ENCODE data around the gene LTBP2. TPM values are rescaled to one million over a fixed set of nuclear protein-coding genes. Genes with fewer than 3 reads are reported as not detected.
A peak's percentile ranks its signal among the peaks of the same experiment; 100 is the strongest.

Gene LTBP2
- total RNA-seq, 1 experiment from 2014 or later = 0.61 TPM

DNA sequence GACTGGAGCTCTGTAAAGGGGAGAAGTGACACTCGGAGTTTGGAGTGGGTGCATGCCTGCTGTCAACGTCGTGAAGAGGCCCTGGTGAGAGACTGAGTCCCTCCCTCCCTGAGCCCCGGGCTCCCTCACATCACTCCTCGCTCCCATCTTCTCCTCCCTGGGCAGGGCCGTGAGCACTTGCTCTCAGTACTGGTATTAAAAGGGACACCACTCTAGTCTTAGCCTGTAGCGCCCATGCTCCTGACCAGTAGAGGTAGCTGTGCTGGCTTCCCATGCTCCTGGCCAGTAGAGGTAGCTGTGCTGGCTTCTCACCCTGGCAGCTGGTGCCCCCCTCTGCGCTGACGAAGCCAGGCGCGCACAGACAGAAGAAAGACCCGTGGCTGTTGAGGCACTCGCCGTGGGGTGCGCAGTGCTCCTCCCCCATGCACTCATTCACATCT is 103.7 kb downstream of the LTBP2 start:
- Histone ChIP-seq H3K27ac (no peak overlapping the region), H3K4me1 (no peaks in the 10 kb centered on the region), H3K27me3 (no peaks in the 10 kb centered on the region), H3K4me3 (no peak overlapping the region), H3K36me3 (no peaks in the 10 kb centered on the region), H3K9me3 (replicated peaks) (no peaks in the 10 kb centered on the region)
- no peak for DNase-seq

DNA sequence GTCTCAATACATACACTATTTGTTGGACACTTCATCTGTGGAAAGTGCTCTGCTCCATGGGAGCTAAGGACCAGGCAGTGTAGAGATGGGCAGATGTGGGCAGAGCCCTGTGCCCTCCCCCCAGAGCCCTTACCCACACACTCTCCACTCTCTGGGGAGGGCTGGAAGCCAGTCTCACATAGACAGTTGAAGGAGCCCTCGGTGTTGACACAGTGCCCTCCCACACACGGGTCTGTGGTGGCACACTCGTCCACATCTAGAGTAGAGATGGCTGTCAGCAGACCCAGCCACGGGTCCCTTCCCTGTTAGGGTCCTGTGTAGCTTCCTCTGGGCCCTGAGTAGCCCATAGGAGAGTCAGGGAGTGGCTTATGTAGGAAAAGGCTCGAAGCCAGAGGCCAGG is 104.2 kb downstream of the LTBP2 start:
- no peak for DNase-seq
- Histone ChIP-seq H3K36me3 (no peaks in the 10 kb centered on the region), H3K4me3 (no peak overlapping the region), H3K27ac (no peak overlapping the region), H3K27me3 (no peaks in the 10 kb centered on the region), H3K9me3 (replicated peaks) (no peaks in the 10 kb centered on the region), H3K4me1 (no peaks in the 10 kb centered on the region)

DNA sequence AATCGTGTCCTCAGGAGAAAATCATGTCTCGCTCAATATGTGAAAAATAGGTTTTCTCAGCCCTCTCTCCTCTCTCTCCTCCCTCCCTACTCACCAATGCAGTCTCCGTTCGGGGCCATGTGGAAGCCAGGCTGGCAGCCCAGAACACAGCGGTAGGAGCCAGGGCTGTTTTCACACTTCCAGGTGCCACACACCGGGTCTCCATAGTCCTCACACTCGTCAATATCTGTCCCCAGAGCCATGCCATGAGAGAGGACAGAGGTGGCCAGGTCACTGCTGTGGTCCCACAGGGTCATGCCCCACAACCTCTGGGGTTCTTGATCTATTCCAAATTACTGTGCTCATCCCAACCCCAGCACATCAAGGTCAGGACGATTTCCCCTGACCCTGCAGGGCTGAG is 105.0 kb downstream of the LTBP2 start:
- no peak for DNase-seq
- Histone ChIP-seq H3K36me3 (no peaks in the 10 kb centered on the region), H3K9me3 (replicated peaks) (no peaks in the 10 kb centered on the region), H3K4me3 (no peak overlapping the region), H3K4me1 (no peaks in the 10 kb centered on the region), H3K27me3 (no peaks in the 10 kb centered on the region), H3K27ac (no peak overlapping the region)

DNA sequence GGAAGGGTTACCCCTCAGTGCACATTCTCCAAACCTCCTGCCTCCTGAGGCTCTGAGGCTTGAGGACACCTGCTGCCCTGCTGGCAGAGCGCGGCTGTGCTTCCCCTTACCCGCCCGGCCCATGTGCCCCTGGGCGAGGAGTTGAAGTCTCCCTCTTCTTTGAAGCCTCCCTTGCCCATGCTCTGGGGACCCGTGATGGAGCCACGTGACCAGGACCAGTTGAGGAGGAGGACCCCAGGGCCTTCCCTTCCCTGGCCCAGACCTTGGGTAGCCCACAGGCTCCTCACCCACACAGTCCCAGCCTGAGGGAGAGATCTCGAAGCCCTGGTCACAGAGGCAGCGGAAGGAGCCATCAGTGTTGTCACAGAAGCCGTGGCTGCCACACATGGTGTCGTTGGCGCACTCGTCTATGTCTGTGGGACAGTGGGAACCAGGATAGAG is 105.6 kb downstream of the LTBP2 start:
- H3K4me3 ChIP-seq = no peak overlapping the region
- no peak overlapping the region for H3K27ac ChIP-seq
- no peaks in the 10 kb centered on the region for H3K27me3 ChIP-seq
- no peaks in the 10 kb centered on the region for H3K4me1 ChIP-seq
- H3K9me3 ChIP-seq (replicated peaks) = no peaks in the 10 kb centered on the region
- H3K36me3 ChIP-seq = no peaks in the 10 kb centered on the region
- no peak for DNase-seq

DNA sequence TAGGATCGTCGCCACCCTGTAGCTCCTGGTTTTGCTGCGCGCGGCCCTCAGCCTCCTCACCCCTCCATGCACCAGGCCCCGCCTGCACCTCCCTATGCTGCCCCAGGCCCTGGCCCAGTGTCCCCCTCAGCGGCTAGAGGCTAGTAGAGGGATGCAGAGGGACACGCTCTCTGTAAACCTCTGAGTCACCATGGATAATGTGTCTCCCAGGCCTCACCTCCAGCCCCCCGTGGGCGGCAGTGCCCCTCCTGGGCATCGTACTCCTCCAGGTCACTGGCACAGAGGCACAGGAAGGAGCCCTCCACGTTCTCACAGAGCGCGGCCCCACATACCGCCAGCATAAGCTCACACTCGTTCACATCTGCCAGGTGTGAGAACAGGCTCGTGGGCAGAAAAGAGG is 106.2 kb downstream of the LTBP2 start:
- no peak overlapping the region for H3K4me3 ChIP-seq
- H3K4me1 ChIP-seq = no peaks in the 10 kb centered on the region
- no peaks in the 10 kb centered on the region for H3K9me3 ChIP-seq (replicated peaks)
- H3K27ac ChIP-seq = no peak overlapping the region
- no peaks in the 10 kb centered on the region for H3K27me3 ChIP-seq
- no peak for DNase-seq
- H3K36me3 ChIP-seq = no peaks in the 10 kb centered on the region

DNA sequence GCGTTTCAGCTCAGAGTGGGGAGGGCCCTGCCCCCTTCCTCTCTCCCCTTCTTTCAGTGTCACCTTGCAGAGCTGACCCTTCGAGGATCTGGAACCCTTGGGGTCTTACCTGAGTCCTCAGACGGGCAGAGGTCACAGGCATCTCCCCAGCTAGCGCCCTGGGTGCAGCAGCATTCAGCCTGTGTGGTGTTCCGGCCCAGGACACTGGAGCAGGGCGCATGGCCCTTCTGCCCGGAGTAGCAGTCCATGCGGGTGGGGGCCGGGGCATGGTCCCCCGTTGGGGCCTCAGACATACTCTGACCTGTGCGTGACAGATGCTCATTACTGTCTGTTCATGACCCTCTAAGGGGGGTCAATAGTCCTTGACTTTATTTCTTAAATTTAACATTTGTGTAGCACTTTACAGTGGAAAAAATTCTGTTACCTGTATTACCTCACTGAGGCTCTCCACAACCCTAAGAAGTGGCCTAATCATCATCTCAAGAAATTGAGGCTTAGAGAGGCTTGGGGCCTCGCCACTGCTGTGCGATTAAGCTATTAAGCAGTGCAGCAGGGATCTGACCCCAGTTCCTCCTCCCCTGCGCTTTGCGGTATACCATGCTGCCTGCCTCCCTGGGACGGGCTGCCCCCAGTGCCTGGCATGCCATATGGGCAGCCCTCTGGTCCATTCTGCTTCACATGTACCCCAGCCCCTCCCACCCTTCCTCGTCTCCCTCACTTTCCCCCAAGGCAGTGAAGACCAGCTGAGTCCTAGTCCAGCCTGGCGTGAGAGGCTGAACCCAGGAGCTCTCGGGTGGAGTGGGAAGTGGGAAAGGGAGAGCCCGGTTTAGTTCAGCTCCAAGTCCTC is 106.9 kb downstream of the LTBP2 start:
- no peak for DNase-seq
- Histone ChIP-seq H3K4me1 (no peaks in the 10 kb centered on the region), H3K27ac (no peak overlapping the region), H3K27me3 (no peaks in the 10 kb centered on the region), H3K9me3 (replicated peaks) (no peaks in the 10 kb centered on the region), H3K36me3 (no peaks in the 10 kb centered on the region), H3K4me3 (no peak overlapping the region)

DNA sequence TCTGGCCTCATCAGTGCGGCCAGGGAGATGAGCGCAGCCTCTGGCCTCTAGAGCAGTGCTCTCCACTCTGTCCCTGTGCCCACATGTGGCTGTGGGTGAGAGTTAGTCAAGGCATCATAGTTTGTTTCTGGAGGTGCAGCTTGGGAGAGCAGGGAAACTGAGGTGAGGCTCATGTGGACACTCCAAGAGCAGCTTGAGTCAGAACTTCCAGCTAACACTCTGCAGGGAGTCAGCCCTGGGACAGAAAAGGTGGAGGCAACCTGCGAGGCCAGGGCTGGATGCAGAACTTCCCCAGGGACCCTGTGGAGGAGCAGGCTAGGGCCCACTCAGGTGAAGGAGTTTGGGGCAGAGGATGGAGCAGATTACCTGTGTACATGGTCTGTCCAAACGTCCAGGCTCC is 107.6 kb downstream of the LTBP2 start:
- Histone ChIP-seq H3K4me3 (no peak overlapping the region), H3K27me3 (no peaks in the 10 kb centered on the region), H3K36me3 (no peaks in the 10 kb centered on the region), H3K4me1 (no peaks in the 10 kb centered on the region), H3K27ac (no peak overlapping the region), H3K9me3 (replicated peaks) (no peaks in the 10 kb centered on the region)
- DNase-seq = no peak

DNA sequence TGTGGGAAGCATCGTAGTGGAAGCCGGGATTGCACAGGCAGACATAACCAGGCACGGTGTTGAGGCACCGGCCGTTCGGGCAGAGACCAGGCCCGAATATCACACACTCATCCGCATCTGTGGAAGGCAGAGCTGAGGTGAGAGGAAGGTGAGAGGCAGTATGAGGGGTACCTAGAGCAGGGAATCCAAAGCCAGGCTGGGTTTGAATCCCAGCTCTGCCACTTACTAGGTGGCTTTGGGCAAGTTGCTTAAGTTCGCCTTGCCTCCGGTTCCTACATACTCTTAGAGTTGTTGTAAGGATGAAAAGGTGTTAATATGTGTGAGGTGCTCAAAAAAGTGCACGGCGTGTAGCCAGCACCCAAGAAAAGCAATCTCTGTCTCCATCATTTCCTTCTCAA is 108.1 kb downstream of the LTBP2 start:
- no peaks in the 10 kb centered on the region for H3K27me3 ChIP-seq
- H3K27ac ChIP-seq = no peak overlapping the region
- DNase-seq = no peak
- no peaks in the 10 kb centered on the region for H3K36me3 ChIP-seq
- H3K9me3 ChIP-seq (replicated peaks) = no peaks in the 10 kb centered on the region
- H3K4me3 ChIP-seq = no peak overlapping the region
- no peaks in the 10 kb centered on the region for H3K4me1 ChIP-seq

DNA sequence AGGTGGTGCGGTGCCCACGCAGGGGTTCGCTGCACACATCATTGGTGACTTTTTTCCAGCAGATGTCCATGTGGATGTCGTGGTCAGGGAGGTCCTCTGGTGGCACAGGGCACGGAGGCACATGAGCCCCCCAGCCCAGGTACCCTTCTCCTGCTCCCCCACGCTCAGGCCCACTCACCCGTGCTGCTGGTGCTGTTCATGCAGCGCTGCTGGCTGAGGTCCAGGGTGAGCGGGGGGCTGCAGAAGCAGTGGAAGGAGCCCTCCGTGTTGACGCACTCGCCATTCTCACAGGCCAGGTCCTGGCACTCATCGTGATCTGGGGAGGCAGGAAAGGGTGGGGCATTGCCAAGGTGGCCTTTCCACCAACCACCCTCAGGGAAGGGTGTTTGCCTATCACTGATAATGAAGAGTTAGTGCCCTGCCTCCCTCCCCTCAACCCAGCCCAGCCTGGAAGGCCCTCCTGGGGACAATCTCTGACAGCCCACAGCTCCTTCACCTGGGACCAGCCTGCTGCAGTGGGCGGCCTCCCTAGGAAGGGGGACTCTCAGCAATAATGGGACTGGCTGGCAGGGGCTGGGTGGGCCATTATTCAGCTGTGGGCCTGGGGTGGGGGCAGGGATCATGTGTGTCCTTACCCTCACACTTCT is 108.6 kb downstream of the LTBP2 start:
- Histone ChIP-seq H3K9me3 (replicated peaks) (no peaks in the 10 kb centered on the region), H3K36me3 (no peaks in the 10 kb centered on the region), H3K27ac (no peak overlapping the region), H3K4me3 (no peak overlapping the region), H3K4me1 (no peaks in the 10 kb centered on the region), H3K27me3 (no peaks in the 10 kb centered on the region)
- DNase-seq = no peak

DNA sequence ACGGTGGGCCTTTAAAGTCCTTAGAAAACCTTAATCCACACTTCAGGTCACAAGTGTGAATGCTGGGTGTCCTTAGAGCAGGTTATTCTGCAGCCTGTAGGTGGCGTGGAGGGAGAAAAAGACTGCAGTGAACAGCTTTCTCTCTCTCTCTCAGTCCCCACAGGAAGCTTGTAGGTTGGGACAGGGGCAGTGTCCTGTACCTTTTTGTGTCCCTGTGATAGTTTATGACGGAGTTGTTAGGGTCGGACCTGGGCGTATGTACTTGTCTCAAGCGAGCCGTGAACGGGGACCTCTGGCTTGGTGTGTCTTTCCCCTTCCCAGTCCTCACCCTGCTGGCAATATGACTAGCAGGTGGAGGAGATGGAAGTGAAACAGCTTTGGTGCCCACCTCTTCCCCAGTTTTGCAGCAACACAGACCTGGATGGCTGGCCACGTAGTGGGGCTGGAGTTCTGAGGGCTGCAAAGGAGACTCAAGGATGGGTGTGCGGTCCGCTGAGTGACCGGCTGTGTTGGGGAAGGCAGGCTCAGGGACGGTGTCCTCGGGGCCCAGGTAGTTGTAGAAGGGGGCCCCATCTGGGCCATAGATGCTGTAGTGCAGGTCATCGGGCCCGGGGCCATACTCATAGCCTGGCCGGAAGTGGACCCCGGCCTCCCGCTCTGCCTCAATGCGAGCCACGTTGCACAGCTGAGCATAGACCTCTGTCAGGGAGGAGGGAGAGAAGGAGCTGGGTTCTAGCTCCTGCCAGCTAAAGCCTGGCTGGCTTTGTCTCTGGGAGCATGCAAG is 109.6 kb downstream of the LTBP2 start:
- peak in 1 of 2 experiments; percentile 50 for DNase-seq
- no peak overlapping the region for H3K4me3 ChIP-seq

DNA sequence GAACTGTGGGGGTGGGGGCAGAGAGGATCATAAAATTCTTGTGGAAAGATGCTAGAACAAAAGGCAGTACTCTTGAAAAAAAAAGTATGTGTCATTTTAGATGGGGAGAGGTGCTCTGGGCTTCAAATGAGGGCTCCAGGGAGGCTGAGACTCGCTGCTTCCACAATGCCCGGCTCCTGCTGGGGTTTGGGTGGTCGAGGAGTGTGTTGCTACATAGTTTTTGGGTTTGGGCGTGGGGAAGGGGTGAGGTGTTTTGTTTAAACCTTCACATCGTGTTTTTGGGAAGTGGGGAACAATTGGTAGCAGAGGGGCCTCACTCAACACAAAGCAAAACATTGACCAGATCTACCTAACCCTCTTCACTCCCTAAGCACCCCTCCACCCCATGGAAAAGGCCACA is 110.3 kb downstream of the LTBP2 start:
- Histone ChIP-seq H3K9me3 (replicated peaks) (no peaks in the 10 kb centered on the region), H3K4me1 (no peaks in the 10 kb centered on the region), H3K27me3 (no peaks in the 10 kb centered on the region), H3K36me3 (no peaks in the 10 kb centered on the region), H3K27ac (no peak overlapping the region), H3K4me3 (no peak overlapping the region)
- no peak for DNase-seq

More for the DNA sequence above, 109.6 kb downstream of the LTBP2 start:
- no peak overlapping the region for H3K27ac ChIP-seq
- no peaks in the 10 kb centered on the region for H3K4me1 ChIP-seq
- H3K9me3 ChIP-seq (replicated peaks) = no peaks in the 10 kb centered on the region
- no peaks in the 10 kb centered on the region for H3K27me3 ChIP-seq
- H3K36me3 ChIP-seq = no peaks in the 10 kb centered on the region

DNA sequence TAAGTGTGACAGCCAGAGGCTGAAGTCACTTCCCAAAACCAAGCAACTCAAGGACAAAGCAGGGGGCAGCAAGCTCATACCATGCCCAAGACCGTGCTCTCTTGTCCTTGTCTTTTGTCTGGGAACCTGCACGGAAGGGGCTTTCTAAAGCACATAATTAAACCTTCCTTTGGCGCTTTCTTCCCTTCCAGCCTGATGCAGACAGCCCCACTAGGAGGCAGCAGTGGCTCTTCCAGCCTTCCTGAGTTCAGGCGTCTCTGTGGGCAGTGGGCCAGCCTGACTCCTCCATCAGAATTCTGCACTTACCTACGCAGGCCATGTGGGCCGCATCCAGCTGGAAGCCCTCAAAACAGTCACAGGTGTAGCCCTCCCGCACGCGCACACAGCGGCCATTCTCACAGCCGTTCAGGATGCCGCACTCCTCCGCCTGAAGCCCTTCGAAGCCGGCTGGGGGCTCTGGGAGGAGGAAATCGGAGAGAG is 110.9 kb downstream of the LTBP2 start:
- no peaks in the 10 kb centered on the region for H3K9me3 ChIP-seq (replicated peaks)
- no peaks in the 10 kb centered on the region for H3K4me1 ChIP-seq
- no peaks in the 10 kb centered on the region for H3K36me3 ChIP-seq
- H3K27me3 ChIP-seq = no peaks in the 10 kb centered on the region
- H3K4me3 ChIP-seq = no peak overlapping the region
- H3K27ac ChIP-seq = no peak overlapping the region
- DNase-seq = peak; percentile 62 to 79

DNA sequence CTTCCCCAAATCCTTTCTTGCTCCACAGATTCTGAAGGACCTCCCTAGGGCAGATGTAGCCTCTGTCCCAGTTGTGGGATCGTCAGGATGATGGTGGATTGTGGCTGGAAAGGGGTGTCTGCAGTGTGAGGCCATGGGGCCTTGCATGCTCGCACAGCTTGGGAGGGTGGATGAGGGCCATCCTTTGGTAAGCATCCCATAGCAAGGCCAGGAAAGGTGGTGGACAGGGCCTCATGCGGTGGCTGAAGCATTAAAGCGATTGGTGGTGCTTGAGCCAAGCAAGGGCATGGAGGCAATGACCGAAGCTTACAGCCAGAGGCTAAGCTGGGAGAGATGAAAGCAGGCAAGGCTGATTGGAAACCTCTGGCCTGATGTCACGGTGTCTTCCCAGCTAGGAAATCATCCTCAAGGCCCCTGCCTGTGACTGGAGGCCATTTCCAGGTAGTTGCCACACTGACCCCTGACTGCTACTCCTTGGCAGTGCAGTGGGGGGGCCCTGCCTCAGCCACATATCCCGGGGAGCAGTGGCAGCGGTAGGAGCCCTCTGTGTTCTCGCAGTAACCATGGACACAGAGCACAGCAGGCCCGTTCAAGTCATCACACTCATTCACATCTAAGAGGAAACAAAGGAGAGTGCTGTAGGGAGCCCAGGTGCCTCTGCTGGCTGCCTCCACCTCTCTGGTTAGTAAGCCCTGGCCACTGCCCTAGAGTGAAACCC is 111.5 kb downstream of the LTBP2 start:
- no peaks in the 10 kb centered on the region for H3K36me3 ChIP-seq
- H3K9me3 ChIP-seq (replicated peaks) = no peaks in the 10 kb centered on the region
- no peak overlapping the region for H3K27ac ChIP-seq
- DNase-seq = no peak
- H3K4me3 ChIP-seq = no peak overlapping the region
- no peaks in the 10 kb centered on the region for H3K27me3 ChIP-seq
- no peaks in the 10 kb centered on the region for H3K4me1 ChIP-seq

DNA sequence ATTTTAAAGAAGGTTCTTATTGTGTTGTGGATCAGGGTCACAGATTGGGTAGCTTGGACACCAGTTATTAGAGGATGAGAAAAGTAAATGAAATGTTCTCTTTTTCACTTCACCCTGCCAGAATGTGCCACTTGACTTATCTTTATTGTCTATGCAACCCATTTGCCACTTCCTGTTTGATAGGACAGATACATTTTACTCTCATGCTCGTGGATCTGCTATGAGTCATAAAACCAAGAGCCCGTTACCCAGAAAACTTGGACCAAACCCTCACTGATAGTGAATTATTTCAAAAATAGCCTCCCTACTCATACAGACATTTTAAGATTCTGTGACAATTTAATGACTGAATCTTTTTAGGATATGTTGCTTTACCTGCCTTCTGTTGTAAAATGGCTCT is 116.7 kb downstream of the LTBP2 start:
- Histone ChIP-seq H3K27ac (no peak overlapping the region), H3K27me3 (no peaks in the 10 kb centered on the region), H3K9me3 (replicated peaks) (no peaks in the 10 kb centered on the region), H3K4me3 (no peak overlapping the region), H3K4me1 (0 out of 2 replicates have a peak, but pooled peaks cover 3% of the 10 kb centered on the region), H3K36me3 (no peaks in the 10 kb centered on the region)
- DNase-seq = no peak

All from SJCRH30 (cell line).